IMR-90 (cell line): Measurements from ENCODE around the gene MPZ. TPM values are rescaled to one million over a fixed set of nuclear protein-coding genes. Genes with fewer than 3 reads are reported as not detected.
A peak's percentile ranks its signal among the peaks of the same experiment; 100 is the strongest.

ENCODE experiments used
- ATAC-seq: fragments of 200-7000 bp; cut with Tn5 transposase; 2 replicates; pipeline ENCODE4 v1.9.1; 2020; ENCODE audit warnings: low read depth, mild to moderate bottlenecking, moderate library complexity
- BruUV-seq: library from RNA; stranded (reverse); fragments of 400-500 nt; replicated peaks from 2 replicates; lab custom pipeline; 2021; lab: Mats Ljungman, UMichigan
- CTCF ChIA-PET: fragments of 300-600 bp; formaldehyde crosslinking; extraction: SDS; loops from one replicate; lab custom pipeline; 2021; ENCODE audit warnings: antibody characterized with exemption; lab: Yijun Ruan, JAX
- POLR2A ChIA-PET: fragments of 300-600 bp; sonication (Branson Sonifier 250); formaldehyde crosslinking; loops from one replicate; lab custom pipeline; 2022; ENCODE audit warnings: antibody characterized with exemption; ENCODE audit not compliant: unreplicated experiment; lab: Charles Lee
- DNase-seq: peaks from one replicate; pipeline ENCODE4 v3.0.0; 2013
- H2AFZ ChIP-seq: replicated peaks from 2 replicates; pipeline ENCODE3; 2013; ENCODE audit warnings: low read length, mild to moderate bottlenecking; ENCODE audit not compliant: poor library complexity
- H2AK5ac ChIP-seq: 2 replicates; pipeline ENCODE4 v1.6.1; 2013; ENCODE audit warnings: low read depth, low read length, inconsistent platforms
- H2AK9ac ChIP-seq: replicated peaks from 2 replicates; pipeline ENCODE3; 2013; ENCODE audit warnings: mild to moderate bottlenecking, low read depth, low read length, moderate library complexity; ENCODE audit not compliant: poor library complexity
- H2BK120ac ChIP-seq: 2 replicates; pipeline ENCODE4 v1.6.1; 2013; ENCODE audit warnings: low read depth, low read length, inconsistent platforms
- H2BK15ac ChIP-seq: 3 replicates; pipeline ENCODE4 v1.6.1; 2013; ENCODE audit warnings: low read depth, low read length, inconsistent platforms
- H2BK20ac ChIP-seq: 2 replicates; pipeline ENCODE4 v1.6.1; 2013; ENCODE audit warnings: low read depth, mild to moderate bottlenecking, inconsistent platforms, low read length, moderate library complexity
- H2BK5ac ChIP-seq: 2 replicates; pipeline ENCODE4 v1.6.1; 2013; ENCODE audit warnings: mild to moderate bottlenecking, low read depth, low read length, inconsistent platforms; ENCODE audit not compliant: poor library complexity, severe bottlenecking
- H3K14ac ChIP-seq: replicated peaks from 2 replicates; pipeline ENCODE4 v1.6.1; 2013; ENCODE audit warnings: low read depth, low read length, inconsistent platforms
- H3K18ac ChIP-seq: 2 replicates; pipeline ENCODE4 v1.6.1; 2013; ENCODE audit warnings: low read depth, low read length, control low read depth
- H3K23ac ChIP-seq: 2 replicates; pipeline ENCODE4 v1.6.1; 2013; ENCODE audit warnings: low read depth, low read length, inconsistent platforms
- H3K27ac ChIP-seq: 2 replicates; pipeline ENCODE4 v1.5.1; 2013; ENCODE audit warnings: mild to moderate bottlenecking, control low read depth, low read length; ENCODE audit not compliant: insufficient read depth
- H3K27me3 ChIP-seq: 2 replicates; pipeline ENCODE4 v1.6.1; 2013; ENCODE audit warnings: low read length; ENCODE audit not compliant: control insufficient read depth, insufficient read depth
- H3K36me3 ChIP-seq: 2 replicates; pipeline ENCODE4 v1.6.1; 2013; ENCODE audit warnings: low read length, mixed read lengths; ENCODE audit not compliant: control insufficient read depth, insufficient read depth
- H3K4ac ChIP-seq: 2 replicates; pipeline ENCODE4 v1.6.1; 2013; ENCODE audit warnings: low read depth, low read length, inconsistent platforms
- H3K4me1 ChIP-seq: 2 replicates; pipeline ENCODE4 v1.6.1; 2013; ENCODE audit warnings: low read length, mixed read lengths; ENCODE audit not compliant: control insufficient read depth, insufficient read depth
- H3K4me2 ChIP-seq: 2 replicates; pipeline ENCODE4 v1.6.1; 2013; ENCODE audit warnings: low read depth, mild to moderate bottlenecking, control low read depth, low read length, moderate library complexity
- H3K4me3 ChIP-seq: 2 replicates; pipeline ENCODE4 v1.5.1; 2013; ENCODE audit warnings: low read depth, mild to moderate bottlenecking, control low read depth, low read length, moderate library complexity; ENCODE audit not compliant: insufficient read depth
- H3K56ac ChIP-seq: 2 replicates; pipeline ENCODE4 v1.6.1; 2013; ENCODE audit warnings: low read length, inconsistent platforms; ENCODE audit not compliant: insufficient read depth; ENCODE audit errors: extremely low read depth
- H3K79me1 ChIP-seq, 2 experiments: 2 replicates each; pipeline ENCODE4 v1.6.1; 2013; ENCODE audit warnings: low read length in 2 of 2, inconsistent platforms in 1 of 2, low read depth in 1 of 2
- H3K9ac ChIP-seq: 2 replicates; pipeline ENCODE4 v1.6.1; 2013; ENCODE audit warnings: low read depth, low read length, control low read depth
- H3K9me1 ChIP-seq: 2 replicates; pipeline ENCODE4 v1.6.1; 2013; ENCODE audit warnings: low read length, inconsistent platforms; ENCODE audit not compliant: insufficient read depth
- H3K9me3 ChIP-seq: 2 replicates; pipeline ENCODE4 v1.6.1; 2013; ENCODE audit warnings: low read length; ENCODE audit not compliant: control insufficient read depth, insufficient read depth
- H4K20me1 ChIP-seq: 2 replicates; pipeline ENCODE4 v1.6.1; 2013; ENCODE audit warnings: low read length, inconsistent platforms; ENCODE audit not compliant: insufficient read depth
- H4K5ac ChIP-seq: 2 replicates; pipeline ENCODE4 v1.6.1; 2013; ENCODE audit warnings: mild to moderate bottlenecking, low read depth, low read length, control low read depth
- H4K8ac ChIP-seq, 2 experiments: 2 replicates each; pipeline ENCODE4 v1.6.1; 2013; ENCODE audit warnings: low read depth in 2 of 2, low read length in 2 of 2, control low read depth in 1 of 2, inconsistent platforms in 1 of 2
- H4K91ac ChIP-seq: 2 replicates; pipeline ENCODE4 v1.6.1; 2013; ENCODE audit warnings: low read depth, low read length, inconsistent platforms; ENCODE audit not compliant: insufficient read depth
- CTCF ChIP-seq: conservative IDR thresholded peaks from 2 replicates; pipeline ENCODE4 v1.5.1; 2012; ENCODE audit warnings: mild to moderate bottlenecking, low read depth, low read length, improper control_type of control experiment
- NFE2L2 ChIP-seq: fragments of 150-350 bp; IDR thresholded peaks from 2 replicates; pipeline ENCODE4 v1.6.1; 2016; ENCODE audit warnings: low read depth, mild to moderate bottlenecking, low read length
- WGBS, 2 experiments: methylation state at CpG; one replicate each; pipeline versions ENCODE4 v1.1.5 to v1.1.7; 2013; ENCODE audit warnings: missing lambda C conversion rate in 2 of 2; ENCODE audit not compliant: insufficient read length in 1 of 2; ENCODE audit errors: extremely low coverage in 2 of 2; 5-methylcytosine and 5-hydroxymethylcytosine counted together
- dilution Hi-C: fragments of 300-500 bp; cut with HindIII; formaldehyde crosslinking; loops from one replicate; pipeline ENCODE4 v1.14.3; 2018; ENCODE audit warnings: low sequenced_read_pairs; ENCODE audit not compliant: unreplicated experiment
- in situ Hi-C: fragments of 300-500 bp; cut with MboI; formaldehyde crosslinking; loops from 3 replicates; pipeline ENCODE4 v1.14.3; 2019; ENCODE audit warnings: low sequenced_read_pairs, inconsistent platforms, mixed read lengths
- intact Hi-C: fragments of 100-400 bp; cut with micrococcal nuclease; formaldehyde crosslinking; loops from 2 replicates; pipeline ENCODE4 v1.10.0; 2022
- polyA plus RNA-seq, 3 experiments: library from polyadenylated mRNA; depleted of rRNA; stranded (reverse); fragments of >200 nt; gene quantifications; 2 replicates each; pipeline ENCODE4 v1.2.3, GENCODE V29; 2012; ENCODE audit warnings: low replicate concordance in 1 of 3
- total RNA-seq: library from RNA; depleted of rRNA; stranded (reverse); fragments of >200 nt; gene quantifications from 2 replicates; pipeline ENCODE4 v1.2.3, GENCODE V29; 2012

Gene MPZ
- total and polyA plus RNA-seq, 2 of the 4 experiments (the other 2 are of a cell fraction) = 0.18 to 0.96 TPM

- CTCF ChIA-PET = interaction anchor here (1.4 kb wide), 1 partner anchor 16 kb away, joined by 5 read pairs; no protein-coding TSS in a partner anchor
- intact Hi-C loops = no loop called here
- 0 out of 2 replicates have a peak, but pooled peaks have one; percentile 45 for TF ChIP-seq NFE2L2
- TF ChIP-seq CTCF = no peak
Measured at GRCh38 chr1:161307230-161307768, 2.5 kb downstream of the MPZ start.

More at GRCh38 chr1:161307230-161307768, 2.5 kb downstream of the MPZ start:
- H4K20me1 ChIP-seq = no peaks in the 10 kb centered on the region
- peak overlapping the region; percentile 59; the same call in 1 of the 2 replicates for H3K14ac ChIP-seq
- peak overlapping the region; percentile 72 for H2AK9ac ChIP-seq
- no peak overlapping the region; the same call in 1 of the 2 replicates for H4K5ac ChIP-seq
- no peak overlapping the region; the same call in 1 of the 2 replicates for H3K18ac ChIP-seq
- peaks cover 5% of the 10 kb centered on the region; the same call in 1 of the 2 replicates for H3K27me3 ChIP-seq
- in situ Hi-C loops = no loop called here
- H2BK20ac ChIP-seq = no peak overlapping the region
- H3K4me2 ChIP-seq = no peak overlapping the region
- dilution Hi-C loops = no loop called here
- H2BK15ac ChIP-seq = no peak overlapping the region
- H3K9ac ChIP-seq = no peak overlapping the region
- H4K91ac ChIP-seq = no peak overlapping the region; the same call in 1 of the 2 replicates
- no peak overlapping the region for H2BK5ac ChIP-seq
- DNase-seq (peak; percentile 50), ATAC-seq (peak; percentile 30; the same call in 1 of the 2 replicates)
- H2AK5ac ChIP-seq = peak overlapping the region; percentile 71
- no peaks in the 10 kb centered on the region; a peak in 1 of 4 replicates for H3K79me1 ChIP-seq
- no TSS peak for BruUV-seq
- peaks cover 7% of the 10 kb centered on the region; the same call in 1 of the 2 replicates for H3K9me1 ChIP-seq
- H4K8ac ChIP-seq = peak overlapping the region in 1 of 2 experiments; percentile 60; a peak in 3 of 4 replicates
- no peak overlapping the region; the same call in 1 of the 2 replicates for H3K4ac ChIP-seq
- H3K4me1 ChIP-seq = peaks cover 10% of the 10 kb centered on the region; the same call in 1 of the 2 replicates
- 100% methylated on average over 5 of the region's 7 CpGs; no CpG with 5 or more reads in 1 of the 2 experiments for WGBS, 2 experiments
- peak overlapping the region; percentile 68; the same call in 1 of the 2 replicates for H2BK120ac ChIP-seq
- peak overlapping the region; percentile 63 for H2AFZ ChIP-seq
- POLR2A ChIA-PET = no interaction called here
- no peak overlapping the region for H3K27ac ChIP-seq
- H3K23ac ChIP-seq = no peak overlapping the region
- H3K9me3 ChIP-seq = no peaks in the 10 kb centered on the region
- no peaks in the 10 kb centered on the region for H3K36me3 ChIP-seq
- no peak overlapping the region for H3K56ac ChIP-seq
- H3K4me3 ChIP-seq = no peak overlapping the region
